ENCODE results near the gene CEP78. TPM values are rescaled to one million over a fixed set of nuclear protein-coding genes. Genes with fewer than 3 reads are reported as not detected.

CEP78 gene
- total RNA-seq, 2 donors from 2014 or later = 5.6 to 9.6 TPM

- no peak for DNase-seq
- H3K9me3 ChIP-seq = no peaks in the 10 kb centered on the region
- H3K4me3 ChIP-seq = no peak overlapping the region
- intact Hi-C loops (cut with DNase I) = no loop called here
- H3K27ac ChIP-seq = no peak overlapping the region
- ATAC-seq = no peak
- no peak for TF ChIP-seq POLR2A (IDR thresholded peaks at IDR 0.05)
- TF ChIP-seq CTCF (IDR thresholded peaks at IDR 0.05) = no peak
- no peaks in the 10 kb centered on the region for H3K36me3 ChIP-seq (replicated peaks in 1 of 2; ENCODE audit: insufficient read depth in 1 of 2, low read depth in 2 of 2)
- H3K4me1 ChIP-seq = no peaks in the 10 kb centered on the region
- WGBS, 2 donors = 13 to 14% methylated on average over 4 of the region's 4 CpGs
- no peaks in the 10 kb centered on the region for H3K27me3 ChIP-seq
Observed at GRCh38 chr9:78207901-78208300, 28.0 kb upstream of the CEP78 start.

GRCh38 chr9:78209127-78209526 is 26.7 kb upstream of the CEP78 start:
- H3K9me3 ChIP-seq = no peaks in the 10 kb centered on the region
- WGBS, 2 donors = 86% methylated on average over 7 of the region's 7 CpGs
- H3K4me1 ChIP-seq = no peaks in the 10 kb centered on the region
- ATAC-seq (no peak), DNase-seq (no peak)
- H3K4me3 ChIP-seq = no peak overlapping the region
- no peaks in the 10 kb centered on the region for H3K36me3 ChIP-seq (replicated peaks in 1 of 2; ENCODE audit: insufficient read depth in 1 of 2, low read depth in 2 of 2)
- H3K27me3 ChIP-seq = no peaks in the 10 kb centered on the region
- no peak overlapping the region for H3K27ac ChIP-seq
- no peak for TF ChIP-seq CTCF (IDR thresholded peaks at IDR 0.05)
- no peak for TF ChIP-seq POLR2A (IDR thresholded peaks at IDR 0.05)
- intact Hi-C loops (cut with DNase I) = no loop called here

GRCh38 chr9:78210841-78211301 is 25.0 kb upstream of the CEP78 start:
- DNase-seq (no peak), ATAC-seq (no peak)
- no peak for TF ChIP-seq CTCF (IDR thresholded peaks at IDR 0.05)
- no peak for TF ChIP-seq POLR2A (IDR thresholded peaks at IDR 0.05)
- Histone ChIP-seq H3K27me3 (no peaks in the 10 kb centered on the region), H3K9me3 (no peaks in the 10 kb centered on the region), H3K27ac (no peak overlapping the region), H3K4me1 (no peaks in the 10 kb centered on the region), H3K36me3 (replicated peaks in 1 of 2; ENCODE audit: insufficient read depth in 1 of 2, low read depth in 2 of 2) (no peaks in the 10 kb centered on the region), H3K4me3 (no peak overlapping the region)
- intact Hi-C loops (cut with DNase I) = no loop called here
- 75 to 84% methylated on average over 4 of the region's 4 CpGs for WGBS, 2 donors

- Histone ChIP-seq H3K27me3 (no peaks in the 10 kb centered on the region), H3K4me1 (no peaks in the 10 kb centered on the region), H3K4me3 (no peak overlapping the region), H3K27ac (no peak overlapping the region), H3K9me3 (no peaks in the 10 kb centered on the region), H3K36me3 (replicated peaks in 1 of 2; ENCODE audit: insufficient read depth in 1 of 2, low read depth in 2 of 2) (no peaks in the 10 kb centered on the region)
- no peak for TF ChIP-seq CTCF (IDR thresholded peaks at IDR 0.05)
- no peak for TF ChIP-seq POLR2A (IDR thresholded peaks at IDR 0.05)
- intact Hi-C loops (cut with DNase I) = no loop called here
- DNase-seq = no peak
- no peak for ATAC-seq
Observed at GRCh38 chr9:78212868-78213267, 23.0 kb upstream of the CEP78 start.

GRCh38 chr9:78213712-78214111 is 22.2 kb upstream of the CEP78 start:
- H3K27me3 ChIP-seq = no peaks in the 10 kb centered on the region
- ATAC-seq = peak; percentile 40
- H3K9me3 ChIP-seq = no peaks in the 10 kb centered on the region
- H3K36me3 ChIP-seq (replicated peaks in 1 of 2; ENCODE audit: insufficient read depth in 1 of 2, low read depth in 2 of 2) = no peaks in the 10 kb centered on the region
- WGBS, 2 donors = 15 to 18% methylated on average over 4 of the region's 4 CpGs
- H3K4me3 ChIP-seq = no peak overlapping the region
- H3K27ac ChIP-seq = no peak overlapping the region
- DNase-seq = no peak
- no peaks in the 10 kb centered on the region for H3K4me1 ChIP-seq
- intact Hi-C loops (cut with DNase I) = no loop called here
- TF ChIP-seq CTCF (IDR thresholded peaks at IDR 0.05) (peak in 4 of 7 experiments; percentile 23 to 38 (median 33)), POLR2A (IDR thresholded peaks at IDR 0.05) (no peak)

Data from body of pancreas (tissue), 4 donors.